GM15510 (cell line): ENCODE data around the gene HTT.

Source experiments
- POLR2A ChIP-seq: IDR thresholded peaks from 3 replicates; pipeline ENCODE4 v1.6.1; 2011; ENCODE audit warnings: borderline replicate concordance; ENCODE audit not compliant: insufficient read length; ENCODE audit errors: extremely low read depth

The HTT gene

DNA sequence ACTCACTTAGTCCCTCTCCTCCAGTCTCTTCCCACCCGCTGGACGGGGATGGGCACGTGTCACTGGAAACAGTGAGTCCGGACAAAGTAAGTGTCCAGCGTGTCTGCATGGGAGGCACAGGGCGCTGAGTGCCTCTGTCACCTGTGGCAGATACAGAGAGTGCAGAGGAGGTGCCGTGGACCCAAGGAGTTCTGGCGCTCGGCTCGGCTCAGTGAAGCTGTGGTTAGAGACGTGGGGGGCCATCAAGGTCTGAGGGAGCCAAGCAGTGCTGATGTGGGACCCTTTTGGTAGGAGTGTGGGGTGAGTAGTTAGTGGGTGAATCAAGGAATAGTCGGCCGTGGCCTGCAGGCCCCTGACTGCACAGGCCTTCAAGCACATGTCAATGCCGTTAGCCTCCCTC lies 134.3 kb downstream of the HTT start:
- no peak for TF ChIP-seq POLR2A

DNA sequence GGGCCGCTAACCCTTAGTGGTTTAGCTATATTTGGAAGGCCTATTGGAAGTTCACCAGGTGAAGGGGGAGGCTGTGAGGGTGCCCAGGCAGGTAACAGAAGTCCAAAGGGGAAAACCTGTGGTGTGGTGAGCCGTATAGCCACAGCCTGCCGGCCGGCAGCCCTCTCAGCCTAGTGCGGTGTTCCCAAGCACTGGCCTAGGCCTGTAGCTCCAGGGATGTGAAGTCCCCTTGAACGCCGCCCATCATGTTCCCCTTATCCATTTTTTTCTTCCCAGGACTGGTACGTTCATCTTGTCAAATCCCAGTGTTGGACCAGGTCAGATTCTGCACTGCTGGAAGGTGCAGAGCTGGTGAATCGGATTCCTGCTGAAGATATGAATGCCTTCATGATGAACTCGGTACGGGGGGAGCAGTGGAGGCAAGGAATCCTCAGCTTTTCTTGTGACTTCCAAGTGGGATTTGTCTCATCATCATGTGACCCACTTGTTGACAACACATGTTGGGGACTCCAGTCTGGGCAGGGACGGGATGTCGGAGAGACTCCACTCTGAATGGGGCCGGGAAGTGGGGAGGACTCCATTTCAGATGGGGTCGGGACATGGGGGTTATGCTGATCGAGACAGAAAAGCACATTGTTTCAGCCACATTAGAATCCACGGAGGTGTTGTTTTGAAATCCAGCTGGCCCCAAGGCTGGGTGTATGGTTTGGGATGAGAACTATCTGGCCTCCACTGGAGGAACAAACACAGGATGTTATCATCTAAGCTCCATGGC lies 135.3 kb downstream of the HTT start:
- TF ChIP-seq POLR2A = no peak

DNA sequence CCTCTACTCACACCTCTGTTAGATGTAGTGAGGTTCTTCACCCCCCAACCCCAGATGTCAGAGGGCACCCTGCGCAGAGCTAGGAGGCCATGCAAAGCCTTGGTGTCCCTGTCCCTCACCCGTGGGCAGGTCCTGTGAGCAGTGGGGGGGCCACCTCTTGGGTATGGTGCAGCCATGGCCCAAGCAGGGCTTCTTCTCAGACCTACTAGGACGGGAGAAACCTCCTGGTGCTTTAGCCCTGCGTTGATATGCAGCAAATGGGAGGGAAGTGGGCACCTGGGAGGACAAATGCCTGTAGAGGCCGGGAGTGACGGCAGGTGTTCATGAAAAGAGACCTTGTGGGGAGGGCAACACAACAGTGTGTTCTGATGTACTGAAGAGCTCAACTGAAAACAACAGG lies 136.0 kb downstream of the HTT start:
- TF ChIP-seq POLR2A = no peak

DNA sequence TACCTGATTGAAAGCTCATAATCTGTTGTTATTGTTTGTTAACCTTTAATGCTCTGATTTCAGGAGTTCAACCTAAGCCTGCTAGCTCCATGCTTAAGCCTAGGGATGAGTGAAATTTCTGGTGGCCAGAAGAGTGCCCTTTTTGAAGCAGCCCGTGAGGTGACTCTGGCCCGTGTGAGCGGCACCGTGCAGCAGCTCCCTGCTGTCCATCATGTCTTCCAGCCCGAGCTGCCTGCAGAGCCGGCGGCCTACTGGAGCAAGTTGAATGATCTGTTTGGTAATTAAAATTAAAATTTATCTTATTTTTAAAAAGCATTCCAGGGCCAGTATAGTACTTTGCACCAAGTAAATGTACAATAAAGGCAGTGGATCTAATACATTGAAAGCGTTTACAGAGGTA lies 137.4 kb downstream of the HTT start:
- TF ChIP-seq POLR2A = no peak

DNA sequence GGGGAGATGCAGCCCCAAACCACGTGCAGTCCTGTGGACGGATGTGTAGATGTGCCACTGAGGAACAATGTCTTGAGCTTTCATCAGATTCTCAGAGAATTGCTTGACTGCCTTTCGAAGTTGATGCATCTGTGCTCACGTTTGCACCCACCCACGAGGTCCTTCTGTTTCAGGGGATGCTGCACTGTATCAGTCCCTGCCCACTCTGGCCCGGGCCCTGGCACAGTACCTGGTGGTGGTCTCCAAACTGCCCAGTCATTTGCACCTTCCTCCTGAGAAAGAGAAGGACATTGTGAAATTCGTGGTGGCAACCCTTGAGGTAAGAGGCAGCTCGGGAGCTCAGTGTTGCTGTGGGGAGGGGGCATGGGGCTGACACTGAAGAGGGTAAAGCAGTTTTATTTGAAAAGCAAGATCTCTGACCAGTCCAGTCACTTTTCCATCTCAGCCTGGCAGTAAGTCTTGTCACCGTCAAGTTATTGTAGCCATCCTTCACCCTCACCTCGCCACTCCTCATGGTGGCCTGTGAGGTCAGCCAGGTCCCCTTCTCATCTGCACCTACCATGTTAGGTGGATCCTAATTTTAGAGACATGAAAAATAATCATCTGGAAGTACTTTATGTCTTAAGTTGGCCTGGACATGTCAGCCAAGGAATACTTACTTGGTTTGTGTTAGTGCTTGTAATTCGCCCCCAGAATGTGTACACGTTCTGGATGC lies 138.1 kb downstream of the HTT start:
- TF ChIP-seq POLR2A = no peak

DNA sequence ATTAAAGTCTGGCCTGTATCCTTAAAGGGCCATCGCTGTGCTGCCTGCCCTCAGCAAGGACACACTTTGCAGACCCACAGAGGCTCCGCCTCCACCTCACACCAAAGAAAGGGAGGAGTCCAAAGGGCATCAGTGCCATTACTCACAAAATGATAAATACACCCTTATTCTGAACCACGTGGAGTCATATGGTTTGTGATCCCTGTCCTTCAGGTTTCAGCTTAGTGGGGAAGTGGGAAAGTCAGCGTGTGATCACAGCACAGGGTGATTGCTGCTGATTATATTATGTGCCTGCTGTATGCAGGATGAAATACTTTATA lies 138.6 kb downstream of the HTT start:
- no peak for TF ChIP-seq POLR2A

DNA sequence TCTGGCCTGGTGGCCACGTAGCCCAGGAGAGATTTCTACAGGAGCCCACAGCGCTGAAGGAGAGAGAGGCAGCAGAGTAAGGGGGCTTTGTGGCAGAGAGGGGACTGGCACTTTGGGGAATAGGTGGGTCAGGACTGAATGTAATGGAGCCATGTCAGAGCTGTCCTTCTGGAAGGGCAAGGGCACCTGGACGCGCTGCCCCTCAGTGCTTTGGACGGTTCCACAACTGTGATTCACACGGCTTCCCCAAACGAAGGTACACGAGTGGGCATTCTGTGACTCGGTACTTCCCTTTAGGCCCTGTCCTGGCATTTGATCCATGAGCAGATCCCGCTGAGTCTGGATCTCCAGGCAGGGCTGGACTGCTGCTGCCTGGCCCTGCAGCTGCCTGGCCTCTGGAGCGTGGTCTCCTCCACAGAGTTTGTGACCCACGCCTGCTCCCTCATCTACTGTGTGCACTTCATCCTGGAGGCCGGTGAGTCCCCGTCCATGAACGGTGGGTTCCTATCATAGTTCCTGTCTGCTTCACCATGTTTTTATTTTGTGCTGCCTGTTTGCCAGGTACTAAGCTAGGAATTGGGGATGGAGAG lies 139.3 kb downstream of the HTT start:
- no peak for TF ChIP-seq POLR2A

DNA sequence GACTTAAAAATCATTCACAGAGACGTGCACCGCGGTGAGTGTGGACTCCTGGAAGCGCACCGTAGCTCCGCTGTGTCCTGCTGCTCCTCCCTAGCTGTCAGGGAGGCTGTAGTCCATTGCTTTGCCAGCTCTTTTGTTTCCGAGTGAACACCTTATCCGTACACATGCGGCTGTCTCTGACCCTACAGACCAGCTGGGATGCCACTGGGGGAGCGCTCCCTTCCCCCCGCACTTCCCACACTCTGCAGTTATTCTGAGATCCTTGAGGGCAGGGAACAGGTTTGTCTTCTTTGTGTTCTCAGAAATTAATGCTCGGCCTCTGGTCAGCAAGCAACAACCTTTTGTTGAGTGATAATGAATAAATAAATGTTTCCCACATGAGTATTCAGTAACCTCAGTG lies 140.8 kb downstream of the HTT start:
- no peak for TF ChIP-seq POLR2A

DNA sequence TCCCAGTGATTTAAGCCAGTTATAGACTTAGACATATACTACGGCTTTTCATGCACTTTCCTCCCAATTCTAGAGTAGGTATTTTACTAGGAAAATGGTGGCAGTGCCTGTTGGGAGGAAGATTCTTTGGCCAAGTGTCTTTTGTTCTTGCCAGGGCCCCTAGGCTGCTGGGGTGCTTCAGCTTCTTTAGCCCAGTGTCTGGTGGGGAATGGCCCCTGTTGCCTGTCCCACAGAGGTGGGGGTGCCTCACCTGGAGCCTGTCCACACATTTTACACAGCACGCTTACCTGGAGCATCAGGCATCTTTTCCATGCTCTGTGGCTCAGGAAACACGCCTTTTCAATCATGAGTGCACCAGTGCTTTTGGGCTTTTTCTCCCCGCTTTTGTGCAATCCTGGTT lies 141.3 kb downstream of the HTT start:
- TF ChIP-seq POLR2A = no peak

DNA sequence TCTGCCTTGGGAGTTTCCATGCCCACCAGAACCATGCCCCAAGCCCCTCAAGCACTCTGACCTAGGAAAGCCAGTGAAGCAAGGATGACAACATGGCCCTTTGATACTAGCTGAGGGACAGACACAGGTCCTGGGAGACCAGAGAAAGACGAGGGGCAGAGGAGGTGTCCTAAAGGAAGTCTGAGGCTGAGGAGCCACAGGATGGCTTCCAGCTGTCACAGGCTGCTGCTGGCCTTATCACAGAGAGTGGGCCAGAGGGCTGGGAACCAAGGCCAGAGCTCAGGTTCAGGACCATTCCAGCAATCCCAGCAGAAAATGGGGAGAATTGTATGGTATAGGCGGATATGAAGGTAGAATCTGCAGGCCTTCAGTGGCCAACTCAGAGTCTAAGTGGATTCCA lies 142.8 kb downstream of the HTT start:
- TF ChIP-seq POLR2A = no peak

DNA sequence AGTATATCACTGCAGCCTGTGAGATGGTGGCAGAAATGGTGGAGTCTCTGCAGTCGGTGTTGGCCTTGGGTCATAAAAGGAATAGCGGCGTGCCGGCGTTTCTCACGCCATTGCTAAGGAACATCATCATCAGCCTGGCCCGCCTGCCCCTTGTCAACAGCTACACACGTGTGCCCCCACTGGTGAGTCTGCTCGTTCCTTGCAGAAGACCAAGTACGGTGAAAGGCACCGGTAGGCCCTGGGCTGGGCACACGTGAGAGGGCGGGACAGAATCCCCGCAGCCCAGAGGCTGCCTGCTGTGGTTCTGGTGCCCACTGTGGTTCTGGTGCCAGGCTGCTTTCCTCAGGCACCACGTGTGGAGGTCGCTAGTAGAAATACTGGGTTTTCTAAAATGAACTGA lies 143.3 kb downstream of the HTT start:
- no peak for TF ChIP-seq POLR2A

DNA sequence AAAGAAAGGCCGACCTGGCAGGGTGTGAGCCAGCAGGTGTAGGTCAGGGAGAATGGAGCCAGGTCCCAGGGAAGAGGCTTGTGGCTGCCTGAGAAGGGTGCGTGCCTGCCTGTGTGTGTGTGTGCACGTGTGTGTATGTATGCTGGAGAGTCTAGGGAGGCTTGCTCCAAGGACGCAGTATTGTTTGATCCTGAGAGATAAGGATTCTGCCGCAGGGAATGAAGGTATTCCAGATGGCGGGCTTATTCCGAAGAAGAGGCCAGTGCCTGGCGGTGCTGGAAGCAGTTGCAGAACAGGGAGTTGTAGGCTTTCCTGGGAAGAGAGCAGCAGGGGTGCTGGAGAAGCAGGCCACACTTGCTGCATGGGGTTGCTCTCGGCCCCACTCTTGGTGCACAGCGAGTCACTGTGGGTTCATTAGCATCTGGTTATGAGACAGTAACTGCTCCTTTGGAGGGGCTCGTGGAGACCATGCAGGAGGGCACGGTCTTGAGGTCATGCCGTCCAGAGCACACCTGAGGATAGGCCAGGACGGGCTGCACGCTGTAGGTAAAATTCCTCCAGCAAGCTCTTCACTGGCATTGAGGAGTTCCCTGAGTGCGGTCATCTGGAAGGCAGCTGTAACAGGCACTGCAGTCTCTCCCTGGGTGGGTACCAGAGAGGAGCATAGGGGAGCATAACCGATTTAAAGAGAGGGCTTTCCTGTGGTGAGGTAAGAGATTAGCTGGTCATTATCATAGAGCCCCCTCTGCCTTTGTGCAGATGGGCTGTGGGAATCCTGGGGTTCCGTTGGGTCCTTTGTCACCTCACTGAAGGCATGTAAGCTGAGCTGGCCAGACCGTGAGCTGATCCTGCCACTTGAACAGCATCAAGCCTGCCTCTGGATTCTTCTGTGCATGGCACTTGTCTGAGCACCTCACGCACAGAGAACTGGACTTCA lies 144.6 kb downstream of the HTT start:
- TF ChIP-seq POLR2A = no peak

DNA sequence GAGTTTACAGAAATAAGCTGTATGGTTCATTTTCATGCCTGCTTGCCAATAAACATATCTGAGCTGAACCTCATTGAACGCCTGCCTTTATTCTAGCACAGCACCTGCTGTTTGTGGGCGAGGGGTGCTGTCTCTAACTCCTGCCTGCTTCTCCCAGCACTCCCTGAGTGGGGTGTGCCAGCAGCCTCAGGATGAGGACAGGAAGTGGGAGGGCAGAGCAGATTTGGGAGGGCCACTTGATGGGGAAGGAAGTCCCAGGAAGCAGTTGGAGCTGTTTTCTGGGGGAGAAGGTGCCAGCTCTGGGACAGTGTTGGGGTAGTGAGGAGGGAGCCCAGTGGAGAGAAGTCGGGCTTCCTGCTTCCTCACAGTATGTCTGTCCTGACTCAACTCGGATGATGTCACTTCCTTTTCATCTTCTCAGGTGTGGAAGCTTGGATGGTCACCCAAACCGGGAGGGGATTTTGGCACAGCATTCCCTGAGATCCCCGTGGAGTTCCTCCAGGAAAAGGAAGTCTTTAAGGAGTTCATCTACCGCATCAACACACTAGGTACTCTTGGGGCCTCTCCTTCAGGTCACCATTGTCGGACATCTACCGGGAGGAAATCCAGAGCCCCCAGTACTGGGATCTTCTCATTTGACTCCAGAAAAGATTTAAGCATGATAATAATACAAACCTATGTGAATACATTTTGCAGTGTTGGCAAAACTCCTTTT lies 145.4 kb downstream of the HTT start:
- TF ChIP-seq POLR2A = no peak

DNA sequence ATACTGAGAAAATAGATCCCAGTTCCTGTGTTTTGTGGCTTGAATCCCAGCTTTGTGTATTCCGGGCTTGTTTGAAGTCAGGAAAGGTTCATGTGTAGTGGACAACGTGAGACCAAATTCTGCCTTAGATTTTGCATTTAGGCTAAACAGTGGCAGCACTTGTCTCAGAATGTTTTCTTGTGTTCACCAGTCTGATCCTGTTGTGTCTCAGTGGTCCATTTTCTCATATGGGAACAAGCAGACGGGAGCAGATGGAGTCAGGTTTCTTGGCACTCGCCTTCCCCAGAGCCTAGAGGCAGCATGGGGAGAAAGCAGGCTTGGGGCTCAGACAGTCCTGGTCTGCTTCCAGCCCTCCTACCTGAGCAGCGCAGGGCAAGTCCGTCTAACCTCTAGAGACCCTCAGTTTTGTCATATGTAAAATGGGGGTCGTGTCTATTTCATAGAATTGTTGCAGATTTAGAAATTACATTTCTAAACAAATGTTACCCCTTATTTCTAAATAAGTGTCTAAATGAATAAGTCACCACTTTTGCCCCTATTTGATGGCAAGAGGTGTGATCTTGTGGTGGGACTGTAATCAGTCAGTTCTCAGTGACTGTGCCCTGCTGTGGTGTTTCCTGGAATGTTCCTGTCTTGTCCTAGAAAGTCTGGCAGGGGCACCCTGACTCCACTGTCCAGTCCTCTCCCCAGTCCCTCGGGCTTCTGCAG lies 146.1 kb downstream of the HTT start:
- TF ChIP-seq POLR2A = no peak

DNA sequence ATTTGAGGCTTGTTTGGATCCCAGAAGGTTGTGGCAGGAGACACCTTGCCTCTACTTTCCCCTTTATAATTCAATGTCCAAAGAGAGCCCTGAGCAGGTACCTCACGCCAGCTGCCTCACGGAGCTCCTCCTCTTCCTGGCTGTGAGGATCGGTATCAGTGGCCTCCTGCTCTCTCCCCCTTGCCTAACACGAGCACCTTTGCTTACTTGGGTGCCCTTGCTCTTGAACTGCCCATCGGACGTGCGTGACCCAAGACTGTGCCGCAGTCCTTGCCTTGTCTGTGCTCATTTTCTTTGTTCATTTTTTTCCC lies 146.7 kb downstream of the HTT start:
- no peak for TF ChIP-seq POLR2A

DNA sequence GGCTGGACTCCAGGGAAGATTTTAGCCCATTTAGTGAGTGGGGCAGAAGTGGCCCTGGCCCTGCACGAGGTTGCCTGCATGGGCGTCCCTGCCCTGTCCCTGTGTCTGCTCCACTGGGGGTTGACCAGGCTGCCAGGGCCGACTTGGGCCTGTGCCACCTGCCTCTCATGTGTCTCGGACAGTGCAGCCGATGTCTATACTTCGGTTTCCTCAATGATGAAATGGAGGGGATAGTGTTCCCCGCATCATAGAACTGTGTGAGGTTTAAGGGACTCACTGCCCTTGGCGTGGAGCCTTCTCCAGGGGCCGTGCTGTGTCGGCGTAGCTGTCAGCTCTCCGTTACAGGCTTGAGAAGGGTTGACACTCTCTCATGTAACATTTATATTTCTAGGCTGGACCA lies 147.5 kb downstream of the HTT start:
- no peak for TF ChIP-seq POLR2A
